Osteocyte (in vitro differentiated cells): ENCODE data around the gene ATF7IP2. TPM values are rescaled to one million over a fixed set of nuclear protein-coding genes. Genes with fewer than 3 reads are reported as not detected.
"Not testable (repeated sequence)": the region's sequence is repeated elsewhere in the genome, so short reads cannot be mapped to it uniquely, and the experiment has no call there.

Experiments used
- DNase-seq: peaks from one replicate; pipeline ENCODE4 v3.0.0; 2021; ENCODE audit warnings: mixed read lengths; ENCODE audit not compliant: unreplicated experiment; ENCODE audit errors: extremely low spot score
- H3K27ac Mint-ChIP-seq: one replicate; pipeline ENCODE4 v1.8.0; 2021; ENCODE audit warnings: mild to moderate bottlenecking, mixed read lengths; ENCODE audit not compliant: unreplicated experiment
- H3K27me3 Mint-ChIP-seq: one replicate; pipeline ENCODE4 v1.8.0; 2021; ENCODE audit warnings: mixed read lengths; ENCODE audit not compliant: unreplicated experiment
- H3K36me3 Mint-ChIP-seq: one replicate; pipeline ENCODE4 v1.8.0; 2021; ENCODE audit warnings: mixed read lengths; ENCODE audit not compliant: unreplicated experiment
- H3K4me1 Mint-ChIP-seq: one replicate; pipeline ENCODE4 v1.8.0; 2021; ENCODE audit warnings: mixed read lengths; ENCODE audit not compliant: unreplicated experiment
- H3K4me3 Mint-ChIP-seq: one replicate; pipeline ENCODE4 v1.8.0; 2021; ENCODE audit warnings: mild to moderate bottlenecking, moderate library complexity, mixed read lengths; ENCODE audit not compliant: unreplicated experiment
- H3K9me3 Mint-ChIP-seq: one replicate; pipeline ENCODE4 v1.8.0; 2021; ENCODE audit warnings: mixed read lengths; ENCODE audit not compliant: unreplicated experiment
- total RNA-seq: library from RNA; stranded (reverse); gene quantifications from 2 replicates; pipeline ENCODE4 v1.2.1, GENCODE V29; 2021
- TF ChIP-seq, protein P1 (sequence below): fragments of 200-600 bp; sonication (generic); IDR thresholded peaks from 2 replicates; pipeline ENCODE4 v1.5.0; 2021; ENCODE audit warnings: antibody characterized with exemption, mild to moderate bottlenecking, moderate library complexity

Gene ATF7IP2
- total RNA-seq, 1 donor from 2014 or later: 7.2 TPM

DNA sequence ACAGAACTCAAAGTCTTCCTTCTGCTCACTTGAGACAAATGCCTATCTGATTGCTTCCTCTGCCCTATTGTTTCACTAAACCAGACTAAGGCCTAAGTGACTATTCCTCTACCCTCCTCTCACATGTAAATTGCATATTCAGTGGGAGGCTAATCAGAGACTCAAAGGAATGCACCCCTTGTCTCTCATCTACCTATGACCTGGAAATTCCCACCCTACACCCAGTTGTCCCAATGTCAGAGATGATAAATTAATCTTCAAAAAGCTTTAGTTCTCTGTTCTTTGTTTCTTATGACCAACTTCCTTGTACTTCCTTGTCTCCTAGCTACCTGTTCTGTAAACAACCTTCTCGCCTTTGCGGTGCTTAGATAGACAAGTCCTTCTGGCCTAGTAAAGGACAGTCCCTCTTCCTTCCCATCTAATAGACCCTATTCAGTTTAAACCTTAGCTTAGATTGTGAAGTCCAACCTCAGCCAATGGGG, 118.6 kb downstream of the ATF7IP2 start:
- H3K36me3 Mint-ChIP-seq: no peaks in the 10 kb centered on the region
- H3K4me3 Mint-ChIP-seq: no peak overlapping the region
- DNase-seq: no peak
- H3K9me3 Mint-ChIP-seq: no peaks in the 10 kb centered on the region
- H3K27ac Mint-ChIP-seq: no peak overlapping the region
- no peaks in the 10 kb centered on the region for H3K4me1 Mint-ChIP-seq
- TF ChIP-seq, protein P1, sequence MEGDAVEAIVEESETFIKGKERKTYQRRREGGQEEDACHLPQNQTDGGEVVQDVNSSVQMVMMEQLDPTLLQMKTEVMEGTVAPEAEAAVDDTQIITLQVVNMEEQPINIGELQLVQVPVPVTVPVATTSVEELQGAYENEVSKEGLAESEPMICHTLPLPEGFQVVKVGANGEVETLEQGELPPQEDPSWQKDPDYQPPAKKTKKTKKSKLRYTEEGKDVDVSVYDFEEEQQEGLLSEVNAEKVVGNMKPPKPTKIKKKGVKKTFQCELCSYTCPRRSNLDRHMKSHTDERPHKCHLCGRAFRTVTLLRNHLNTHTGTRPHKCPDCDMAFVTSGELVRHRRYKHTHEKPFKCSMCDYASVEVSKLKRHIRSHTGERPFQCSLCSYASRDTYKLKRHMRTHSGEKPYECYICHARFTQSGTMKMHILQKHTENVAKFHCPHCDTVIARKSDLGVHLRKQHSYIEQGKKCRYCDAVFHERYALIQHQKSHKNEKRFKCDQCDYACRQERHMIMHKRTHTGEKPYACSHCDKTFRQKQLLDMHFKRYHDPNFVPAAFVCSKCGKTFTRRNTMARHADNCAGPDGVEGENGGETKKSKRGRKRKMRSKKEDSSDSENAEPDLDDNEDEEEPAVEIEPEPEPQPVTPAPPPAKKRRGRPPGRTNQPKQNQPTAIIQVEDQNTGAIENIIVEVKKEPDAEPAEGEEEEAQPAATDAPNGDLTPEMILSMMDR: no peak
- H3K27me3 Mint-ChIP-seq: peaks cover 11% of the 10 kb centered on the region

DNA sequence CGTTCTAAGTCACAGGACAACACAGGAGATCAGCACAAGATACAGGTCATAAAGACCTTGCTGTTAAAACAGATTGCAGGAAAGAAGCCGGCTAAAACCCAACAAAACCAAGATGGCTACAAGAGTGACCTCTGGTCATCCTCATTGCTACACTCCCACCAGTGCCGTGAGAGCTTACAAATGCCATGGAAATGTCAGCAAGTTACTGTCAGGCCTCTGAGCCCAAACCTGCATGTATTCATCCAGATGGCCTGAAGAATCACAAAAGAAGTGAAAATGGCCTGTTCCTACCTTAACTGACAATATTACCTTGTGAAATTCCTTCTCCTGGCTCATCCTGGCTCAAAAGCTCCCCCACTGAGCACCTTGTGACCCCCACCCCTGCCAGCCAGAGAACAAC, 119.4 kb downstream of the ATF7IP2 start:
- peaks cover 15% of the 10 kb centered on the region for H3K27me3 Mint-ChIP-seq
- DNase-seq, H3K36me3 Mint-ChIP-seq, H3K9me3 Mint-ChIP-seq, H3K27ac Mint-ChIP-seq, H3K4me1 Mint-ChIP-seq, H3K4me3 Mint-ChIP-seq: not testable (repeated sequence)

DNA sequence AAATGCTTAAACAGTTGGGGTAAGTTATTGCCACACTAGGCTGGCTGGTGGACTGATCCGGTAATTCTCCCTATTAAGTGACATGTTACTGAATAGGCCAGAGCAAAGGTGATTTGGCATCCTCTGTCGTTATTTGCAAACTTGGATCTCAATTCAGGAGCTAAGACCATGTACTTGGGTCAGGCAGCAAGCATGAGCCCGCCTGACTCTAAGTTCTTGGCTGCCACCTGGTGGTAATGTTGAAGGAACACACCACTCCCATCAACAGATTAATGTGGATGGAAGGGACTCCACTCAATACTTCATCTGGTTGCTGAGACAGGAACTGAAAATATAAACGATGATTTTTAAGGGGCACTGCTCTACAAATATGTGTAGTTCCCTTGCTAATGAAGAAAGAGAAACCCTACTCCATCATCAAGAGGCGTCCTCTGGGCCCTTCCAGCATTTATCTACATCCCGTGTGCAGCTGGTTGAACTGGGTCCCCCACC, 123.7 kb downstream of the ATF7IP2 start:
- TF ChIP-seq, protein P1: peak; percentile 91
- H3K4me3 Mint-ChIP-seq: no peak overlapping the region
- no peaks in the 10 kb centered on the region for H3K9me3 Mint-ChIP-seq
- H3K4me1 Mint-ChIP-seq: peaks cover 2% of the 10 kb centered on the region
- DNase-seq: no peak
- H3K27me3 Mint-ChIP-seq: peaks cover 14% of the 10 kb centered on the region
- no peaks in the 10 kb centered on the region for H3K36me3 Mint-ChIP-seq
- no peak overlapping the region for H3K27ac Mint-ChIP-seq

DNA sequence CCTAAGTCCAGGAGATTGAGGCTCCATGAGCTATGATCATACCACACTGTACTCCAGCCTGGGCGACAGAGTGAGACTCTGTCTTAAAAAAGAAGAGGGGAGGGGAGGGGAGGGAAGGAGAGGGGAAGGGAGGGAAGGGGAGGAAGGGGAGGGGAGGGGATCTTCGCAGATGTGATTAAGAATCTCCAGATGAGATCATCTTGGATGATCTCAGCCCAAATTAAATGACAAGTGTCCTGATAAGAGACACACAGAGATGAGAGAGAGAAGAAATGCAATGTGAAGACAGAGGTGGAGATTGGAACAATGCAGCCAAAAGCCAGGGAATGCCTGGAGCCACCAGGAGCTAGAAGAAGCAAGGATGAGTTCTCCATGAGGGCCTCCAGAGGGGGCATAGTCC, 124.4 kb downstream of the ATF7IP2 start:
- TF ChIP-seq, protein P1: no peak
- Mint-ChIP-seq H3K27ac (no peak overlapping the region), H3K27me3 (peaks cover 14% of the 10 kb centered on the region), H3K4me1 (peaks cover 7% of the 10 kb centered on the region), H3K4me3 (no peak overlapping the region), H3K9me3 (no peaks in the 10 kb centered on the region), H3K36me3 (no peaks in the 10 kb centered on the region)
- DNase-seq: no peak

DNA sequence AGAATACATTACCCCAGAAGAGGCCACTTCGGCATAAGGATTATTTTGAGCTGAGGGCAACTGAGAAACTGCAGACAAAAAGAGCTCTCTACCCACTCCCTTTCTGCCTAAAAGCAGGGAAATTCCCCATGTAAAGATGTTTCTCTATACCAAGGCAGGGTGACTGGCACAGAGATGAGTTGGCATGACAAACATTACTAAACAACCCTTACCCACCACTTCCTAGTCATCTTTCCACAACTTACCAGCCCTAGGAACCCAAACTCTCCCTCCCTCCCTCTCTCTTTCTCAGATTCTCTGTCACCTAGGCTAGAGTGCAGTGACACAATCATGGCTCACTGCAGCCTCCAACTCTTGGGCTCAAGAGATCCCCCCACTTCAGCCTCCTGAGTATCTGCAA, 126.0 kb downstream of the ATF7IP2 start:
- no peaks in the 10 kb centered on the region for H3K9me3 Mint-ChIP-seq
- H3K4me1 Mint-ChIP-seq: peaks cover 7% of the 10 kb centered on the region
- H3K36me3 Mint-ChIP-seq: no peaks in the 10 kb centered on the region
- TF ChIP-seq, protein P1: no peak
- H3K4me3 Mint-ChIP-seq: no peak overlapping the region
- no peak overlapping the region for H3K27ac Mint-ChIP-seq
- DNase-seq: no peak
- H3K27me3 Mint-ChIP-seq: peaks cover 12% of the 10 kb centered on the region
